OCI-LY1 (cell line): ENCODE results near the gene ATXN7L1.

Experiments
- H2AFZ ChIP-seq: fragments of 200-600 bp; sonication (generic), shearing (Covaris generic); 2 replicates; pipeline ENCODE4 v1.6.0; 2014; ENCODE audit warnings: antibody characterized with exemption, mild to moderate bottlenecking, low read length
- H3F3A ChIP-seq: fragments of 200-600 bp; sonication (generic), shearing (Covaris generic); 2 replicates; pipeline ENCODE4 v1.6.0; 2014; ENCODE audit warnings: mild to moderate bottlenecking, antibody characterized with exemption, low read length, moderate library complexity; ENCODE audit not compliant: insufficient read depth
- H3K27ac ChIP-seq: fragments of 200-600 bp; sonication (generic); 2 replicates; pipeline ENCODE4 v1.5.1; 2014; ENCODE audit warnings: low read length, mixed run types, mild to moderate bottlenecking, low read depth; ENCODE audit not compliant: poor library complexity, severe bottlenecking
- H3K27me3 ChIP-seq: fragments of 200-600 bp; sonication (generic); 2 replicates; pipeline ENCODE4 v1.6.0; 2014; ENCODE audit warnings: antibody characterized with exemption, mild to moderate bottlenecking, low read length, moderate library complexity; ENCODE audit not compliant: insufficient read depth
- H3K36me3 ChIP-seq: fragments of 200-600 bp; sonication (generic); 2 replicates; pipeline ENCODE4 v1.6.1; 2014; ENCODE audit warnings: mild to moderate bottlenecking, antibody characterized with exemption, low read length, moderate library complexity, mixed read lengths; ENCODE audit not compliant: insufficient read depth
- H3K4me1 ChIP-seq: fragments of 200-600 bp; sonication (generic); 2 replicates; pipeline ENCODE4 v1.5.1; 2014; ENCODE audit warnings: mild to moderate bottlenecking, low read length, moderate library complexity; ENCODE audit not compliant: insufficient read depth, severe bottlenecking
- H3K4me2 ChIP-seq: fragments of 200-600 bp; sonication (generic), shearing (Covaris generic); 2 replicates; pipeline ENCODE4 v1.6.1; 2014; ENCODE audit warnings: low read length
- H3K4me3 ChIP-seq: fragments of 200-600 bp; sonication (generic); 2 replicates; pipeline ENCODE4 v1.5.1; 2014; ENCODE audit warnings: low read length, low read depth, mild to moderate bottlenecking, mixed read lengths; ENCODE audit not compliant: poor library complexity, severe bottlenecking
- H3K79me2 ChIP-seq: fragments of 200-600 bp; shearing (Covaris generic); 2 replicates; pipeline ENCODE4 v1.6.1; 2016; ENCODE audit warnings: mixed run types, low read length, mixed read lengths; ENCODE audit not compliant: insufficient read depth
- H3K9ac ChIP-seq: fragments of 200-600 bp; sonication (generic), shearing (Covaris generic); 2 replicates; pipeline ENCODE4 v1.6.1; 2014; ENCODE audit warnings: mild to moderate bottlenecking, low read length, mixed read lengths
- H3K9me2 ChIP-seq: fragments of 200-600 bp; sonication (generic), shearing (Covaris generic); 2 replicates; pipeline ENCODE4 v1.6.1; 2014; ENCODE audit warnings: low read depth, mild to moderate bottlenecking, low read length, mixed read lengths
- H3K9me3 ChIP-seq: fragments of 200-600 bp; shearing (Covaris generic); 2 replicates; pipeline ENCODE4 v1.6.1; 2014; ENCODE audit warnings: low read length, mixed read lengths
- H4K20me1 ChIP-seq: fragments of 200-600 bp; sonication (generic), shearing (Covaris generic); 2 replicates; pipeline ENCODE4 v1.6.0; 2016; ENCODE audit warnings: mild to moderate bottlenecking, low read length; ENCODE audit not compliant: insufficient read depth
- EZH2 ChIP-seq: fragments of 200-600 bp; sonication (generic), shearing (Covaris generic); IDR thresholded peaks from 2 replicates; pipeline ENCODE4 v1.8.0; 2017; ENCODE audit warnings: borderline replicate concordance, mixed run types, mild to moderate bottlenecking, antibody characterized with exemption, low read length, moderate library complexity, mixed read lengths
- TF ChIP-seq, protein P1 (sequence below): fragments of 200-600 bp; sonication (generic), shearing (Covaris generic); IDR thresholded peaks from 2 replicates; pipeline ENCODE4 v1.5.1; 2017; ENCODE audit warnings: mild to moderate bottlenecking, antibody characterized with exemption, low read length, moderate library complexity, mixed read lengths

Gene ATXN7L1

DNA sequence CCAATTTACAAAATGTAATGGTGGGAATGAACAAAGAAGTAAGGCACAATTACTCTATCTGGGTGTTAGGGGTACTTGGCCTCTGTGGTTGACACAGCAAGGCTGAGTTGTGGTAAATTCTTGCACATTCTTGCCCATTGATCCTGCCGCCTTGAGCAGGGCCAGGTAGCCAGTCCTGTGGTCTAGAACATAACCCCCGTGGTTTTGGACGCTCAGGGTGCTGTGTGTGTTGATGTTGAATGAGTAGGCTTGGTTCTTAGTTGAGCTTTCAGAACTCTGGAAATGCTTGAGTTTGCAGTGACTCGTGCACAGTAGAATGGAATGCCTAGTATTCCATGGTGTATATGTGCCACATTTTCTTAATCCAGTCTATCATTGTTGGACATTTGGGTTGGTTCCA lies 44.4 kb upstream of the ATXN7L1 start:
- Histone ChIP-seq H3K4me3 (no peak overlapping the region), H3K36me3 (no peaks in the 10 kb centered on the region), H4K20me1 (no peaks in the 10 kb centered on the region), H2AFZ (no peak overlapping the region), H3K9ac (no peak overlapping the region), H3K4me1 (no peaks in the 10 kb centered on the region), H3K9me3 (no peaks in the 10 kb centered on the region), H3K4me2 (no peak overlapping the region), H3F3A (no peaks in the 10 kb centered on the region), H3K27me3 (no peaks in the 10 kb centered on the region), H3K9me2 (no peaks in the 10 kb centered on the region), H3K27ac (no peak overlapping the region), H3K79me2 (no peaks in the 10 kb centered on the region)
- TF ChIP-seq EZH2, result no peak
- TF ChIP-seq, protein P1, sequence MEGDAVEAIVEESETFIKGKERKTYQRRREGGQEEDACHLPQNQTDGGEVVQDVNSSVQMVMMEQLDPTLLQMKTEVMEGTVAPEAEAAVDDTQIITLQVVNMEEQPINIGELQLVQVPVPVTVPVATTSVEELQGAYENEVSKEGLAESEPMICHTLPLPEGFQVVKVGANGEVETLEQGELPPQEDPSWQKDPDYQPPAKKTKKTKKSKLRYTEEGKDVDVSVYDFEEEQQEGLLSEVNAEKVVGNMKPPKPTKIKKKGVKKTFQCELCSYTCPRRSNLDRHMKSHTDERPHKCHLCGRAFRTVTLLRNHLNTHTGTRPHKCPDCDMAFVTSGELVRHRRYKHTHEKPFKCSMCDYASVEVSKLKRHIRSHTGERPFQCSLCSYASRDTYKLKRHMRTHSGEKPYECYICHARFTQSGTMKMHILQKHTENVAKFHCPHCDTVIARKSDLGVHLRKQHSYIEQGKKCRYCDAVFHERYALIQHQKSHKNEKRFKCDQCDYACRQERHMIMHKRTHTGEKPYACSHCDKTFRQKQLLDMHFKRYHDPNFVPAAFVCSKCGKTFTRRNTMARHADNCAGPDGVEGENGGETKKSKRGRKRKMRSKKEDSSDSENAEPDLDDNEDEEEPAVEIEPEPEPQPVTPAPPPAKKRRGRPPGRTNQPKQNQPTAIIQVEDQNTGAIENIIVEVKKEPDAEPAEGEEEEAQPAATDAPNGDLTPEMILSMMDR, result no peak

DNA sequence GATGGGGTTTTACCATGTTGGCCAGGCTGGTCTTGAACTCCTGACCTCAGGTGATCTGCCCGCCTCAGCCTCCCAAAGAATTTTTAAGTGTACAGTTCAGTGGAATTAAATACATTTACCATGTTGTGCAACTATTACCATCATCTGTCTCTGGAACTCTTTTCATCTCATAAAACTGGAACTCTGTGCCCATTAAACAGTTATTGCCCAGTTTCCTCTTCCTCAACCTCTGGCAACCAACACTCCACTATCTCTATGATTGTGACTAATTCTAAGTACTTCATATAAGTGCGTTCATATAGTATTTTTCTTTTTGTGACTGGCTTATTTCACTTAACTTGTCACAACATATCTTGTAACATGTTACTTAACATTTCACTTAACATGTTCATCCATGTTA lies 41.3 kb upstream of the ATXN7L1 start:
- Histone ChIP-seq H3K9ac (no peak overlapping the region), H3F3A (no peaks in the 10 kb centered on the region), H3K27ac (no peak overlapping the region), H3K9me2 (no peaks in the 10 kb centered on the region), H4K20me1 (no peaks in the 10 kb centered on the region), H3K9me3 (no peaks in the 10 kb centered on the region), H3K4me1 (no peaks in the 10 kb centered on the region), H3K4me3 (no peak overlapping the region), H3K4me2 (no peak overlapping the region), H3K36me3 (no peaks in the 10 kb centered on the region), H3K79me2 (no peaks in the 10 kb centered on the region), H2AFZ (no peak overlapping the region), H3K27me3 (no peaks in the 10 kb centered on the region)
- TF ChIP-seq, protein P1, result no peak
- TF ChIP-seq EZH2, result no peak

DNA sequence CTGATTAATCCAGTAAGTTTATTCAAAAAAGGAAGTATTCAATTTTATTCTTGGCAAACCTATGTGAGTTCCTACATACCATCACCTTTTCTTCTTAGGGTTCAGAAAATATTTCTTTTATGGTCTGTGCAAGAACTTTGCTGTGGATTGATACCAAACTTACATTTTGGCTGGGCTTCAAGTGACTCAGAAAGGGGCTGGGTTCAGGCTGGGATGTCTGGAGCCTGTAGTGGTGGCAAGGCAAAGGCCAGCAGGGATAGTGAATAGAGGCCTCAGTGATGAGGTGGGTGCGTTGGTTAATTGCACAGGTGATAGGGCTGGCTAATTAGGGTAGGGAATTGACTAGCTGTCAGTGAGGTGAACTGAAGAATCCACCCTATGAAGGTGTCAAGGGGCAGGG lies 40.2 kb upstream of the ATXN7L1 start:
- Histone ChIP-seq H3K9ac (no peak overlapping the region), H3K4me1 (no peaks in the 10 kb centered on the region), H4K20me1 (no peaks in the 10 kb centered on the region), H3K9me2 (no peaks in the 10 kb centered on the region), H3K4me3 (no peak overlapping the region), H3K79me2 (no peaks in the 10 kb centered on the region), H3K36me3 (no peaks in the 10 kb centered on the region), H3K4me2 (no peak overlapping the region), H3K27ac (no peak overlapping the region), H3K9me3 (no peaks in the 10 kb centered on the region), H2AFZ (no peak overlapping the region), H3F3A (no peaks in the 10 kb centered on the region), H3K27me3 (no peaks in the 10 kb centered on the region)
- no peak for TF ChIP-seq EZH2
- TF ChIP-seq, protein P1, result no peak
